Measurements from ENCODE around the gene KRABD2.

DNA sequence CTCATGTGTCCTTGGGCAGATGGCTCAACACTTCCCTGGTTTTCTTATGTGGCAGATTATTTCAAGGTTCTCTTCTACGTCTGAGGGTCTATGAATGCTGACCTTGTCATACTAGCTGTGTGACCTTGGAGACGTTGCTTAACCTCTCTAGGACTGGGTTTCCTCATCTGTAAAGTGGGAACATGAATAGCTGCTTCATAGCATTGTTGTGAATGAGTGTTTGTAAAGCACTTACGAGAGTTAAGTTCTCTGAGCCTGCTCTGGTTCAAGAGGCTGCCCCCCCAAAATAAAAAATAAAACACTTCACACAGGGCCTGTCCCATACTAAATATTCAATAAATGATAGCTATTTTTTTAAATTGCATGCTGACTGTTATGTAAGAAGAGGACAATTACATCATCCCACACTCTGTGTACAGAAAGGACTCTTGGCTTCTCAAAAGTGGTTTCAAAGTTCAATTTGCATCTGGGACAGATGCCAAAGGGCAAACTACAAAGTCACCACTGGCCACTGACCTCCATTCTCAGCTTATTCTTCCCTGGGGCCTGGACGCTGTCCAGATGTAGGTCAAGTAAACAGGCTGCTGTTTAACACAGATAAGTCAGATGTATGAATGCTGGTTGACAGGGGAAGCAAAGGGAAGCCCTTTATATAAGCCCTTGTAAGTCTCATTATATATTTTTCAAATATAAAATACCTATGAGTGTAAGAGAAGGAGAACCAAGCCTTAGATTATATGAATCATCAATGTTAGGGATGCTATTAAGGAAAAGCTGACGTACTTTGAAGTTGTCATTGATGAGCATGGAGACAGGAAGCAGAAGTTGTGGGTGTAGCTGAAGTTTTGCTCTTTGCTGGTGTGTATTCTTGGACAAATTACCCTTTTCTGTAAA, 43.8 kb upstream of the KRABD2 start:
- TF ChIP-seq, protein P1, sequence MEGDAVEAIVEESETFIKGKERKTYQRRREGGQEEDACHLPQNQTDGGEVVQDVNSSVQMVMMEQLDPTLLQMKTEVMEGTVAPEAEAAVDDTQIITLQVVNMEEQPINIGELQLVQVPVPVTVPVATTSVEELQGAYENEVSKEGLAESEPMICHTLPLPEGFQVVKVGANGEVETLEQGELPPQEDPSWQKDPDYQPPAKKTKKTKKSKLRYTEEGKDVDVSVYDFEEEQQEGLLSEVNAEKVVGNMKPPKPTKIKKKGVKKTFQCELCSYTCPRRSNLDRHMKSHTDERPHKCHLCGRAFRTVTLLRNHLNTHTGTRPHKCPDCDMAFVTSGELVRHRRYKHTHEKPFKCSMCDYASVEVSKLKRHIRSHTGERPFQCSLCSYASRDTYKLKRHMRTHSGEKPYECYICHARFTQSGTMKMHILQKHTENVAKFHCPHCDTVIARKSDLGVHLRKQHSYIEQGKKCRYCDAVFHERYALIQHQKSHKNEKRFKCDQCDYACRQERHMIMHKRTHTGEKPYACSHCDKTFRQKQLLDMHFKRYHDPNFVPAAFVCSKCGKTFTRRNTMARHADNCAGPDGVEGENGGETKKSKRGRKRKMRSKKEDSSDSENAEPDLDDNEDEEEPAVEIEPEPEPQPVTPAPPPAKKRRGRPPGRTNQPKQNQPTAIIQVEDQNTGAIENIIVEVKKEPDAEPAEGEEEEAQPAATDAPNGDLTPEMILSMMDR (IDR thresholded peaks at IDR 0.05; ENCODE audit: poor library complexity) = no peak
- TF ChIP-seq EZH2phosphoT487 (IDR thresholded peaks at IDR 0.05; ENCODE audit: low read depth, severe bottlenecking, unreplicated experiment) = no peak
